Activated CD8-positive, alpha-beta T cell treated with anti-CD3 and anti-CD28 coated beads for 36 hours (primary cell): ENCODE data around the gene NOB1. TPM values are rescaled to one million over a fixed set of nuclear protein-coding genes. Genes with fewer than 3 reads are reported as not detected.

Experiments used
- ATAC-seq: fragments of 200-7000 bp; cut with Tn5 transposase; one replicate; pipeline ENCODE4 v1.10.0; 2021; ENCODE audit warnings: mild to moderate bottlenecking, moderate library complexity
- CTCF ChIA-PET: fragments of 350-600 bp; sonication (Branson Sonifier 250); formaldehyde crosslinking; loops from one replicate; lab custom pipeline; 2021; ENCODE audit warnings: antibody characterized with exemption; lab: Charles Lee
- POLR2A ChIA-PET: fragments of 350-600 bp; sonication (Branson Sonifier 250); formaldehyde crosslinking; loops from one replicate; lab custom pipeline; 2021; ENCODE audit warnings: antibody characterized with exemption; lab: Charles Lee
- DNase-seq: peaks from one replicate; pipeline ENCODE4 v3.0.0-alpha.2; 2020
- H3K27ac Mint-ChIP-seq: one replicate; pipeline ENCODE4 v1.8.0; 2021; ENCODE audit warnings: mild to moderate bottlenecking, mixed read lengths
- H3K27me3 Mint-ChIP-seq: one replicate; pipeline ENCODE4 v1.8.0; 2021; ENCODE audit warnings: mixed read lengths
- H3K36me3 Mint-ChIP-seq: one replicate; pipeline ENCODE4 v1.8.0; 2021; ENCODE audit warnings: low read depth, mixed read lengths
- H3K4me1 Mint-ChIP-seq: one replicate; pipeline ENCODE4 v1.8.0; 2021; ENCODE audit warnings: low read depth, mixed read lengths
- H3K4me3 Mint-ChIP-seq: one replicate; pipeline ENCODE4 v1.8.0; 2021; ENCODE audit warnings: mild to moderate bottlenecking, moderate library complexity, mixed read lengths
- H3K9me3 Mint-ChIP-seq: one replicate; pipeline ENCODE4 v1.8.0; 2021; ENCODE audit warnings: mixed read lengths
- CTCF ChIP-seq: fragments of 200-600 bp; IDR thresholded peaks from one replicate; pipeline ENCODE4 v1.8.0; 2022; ENCODE audit warnings: antibody characterized with exemption, mild to moderate bottlenecking
- intact Hi-C: fragments of 100-400 bp; cut with micrococcal nuclease; formaldehyde crosslinking; loops from one replicate; pipeline ENCODE4 v1.10.0; 2022
- total RNA-seq, 2 experiments: library from RNA; stranded (reverse); gene quantifications; one replicate each; pipeline ENCODE4 v1.2.3, GENCODE V29; 2021

NOB1 gene
- total RNA-seq, 2 experiments from 2014 or later, result 139 to 146 TPM

DNA sequence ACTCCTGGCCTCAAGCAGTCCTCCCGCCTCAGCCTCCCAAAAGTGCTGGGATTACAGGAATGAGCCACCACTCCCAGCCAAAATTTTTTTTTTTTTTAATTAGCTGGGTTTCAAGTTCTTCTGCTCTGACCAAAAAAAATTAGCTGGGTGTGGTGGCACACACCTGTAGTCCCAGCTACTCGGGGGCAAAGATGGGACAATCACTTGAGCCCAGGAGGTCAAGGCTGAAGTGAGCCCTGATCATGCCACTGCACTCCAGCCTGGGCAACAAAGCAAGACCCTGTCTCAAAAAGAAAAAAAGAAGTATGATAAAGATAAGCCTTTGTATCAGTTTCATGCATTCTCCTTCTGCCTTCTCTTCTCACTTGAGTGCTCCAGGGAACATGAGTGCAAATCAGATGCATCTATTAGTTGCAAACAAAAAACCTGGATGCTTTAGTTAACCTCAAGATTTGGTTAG is 30.3 kb downstream of the NOB1 start:
- intact Hi-C loops, result no loop called here
- POLR2A ChIA-PET, result interaction anchor here (0.6 to 1.6 kb wide), 3 partner anchors 17 to 30 kb away, joined by 3 to 9 read pairs (median 3); partner anchors contain the start of gene NOB1
- no peak overlapping the region for H3K4me3 Mint-ChIP-seq

GRCh38 chr16:69721441-69721957 is 33.2 kb downstream of the NOB1 start:
- Mint-ChIP-seq H3K4me3 (no peak overlapping the region), H3K9me3 (no peaks in the 10 kb centered on the region), H3K27ac (no peak overlapping the region), H3K36me3 (no peaks in the 10 kb centered on the region), H3K27me3 (no peaks in the 10 kb centered on the region), H3K4me1 (peaks cover 9% of the 10 kb centered on the region)
- ChIA-PET POLR2A (no interaction called here), CTCF (interaction anchor here (4.0 kb wide), 1 partner anchor 12 kb away, joined by 18 read pairs; no protein-coding TSS in a partner anchor)
- DNase-seq (no peak), ATAC-seq (no peak)
- TF ChIP-seq CTCF, result no peak
- intact Hi-C loops, result no loop called here

More for the DNA sequence above, 30.3 kb downstream of the NOB1 start:
- ATAC-seq (no peak), DNase-seq (no peak)
- no peaks in the 10 kb centered on the region for H3K36me3 Mint-ChIP-seq
- no peaks in the 10 kb centered on the region for H3K9me3 Mint-ChIP-seq
- CTCF ChIA-PET, result interaction anchor here (0.8 to 4.8 kb wide), 5 partner anchors 10 to 30 kb away, joined by 3 to 31 read pairs (median 11); partner anchors contain the start of gene NOB1
- TF ChIP-seq CTCF, result no peak
- no peak overlapping the region for H3K27ac Mint-ChIP-seq
- H3K4me1 Mint-ChIP-seq, result peaks cover 22% of the 10 kb centered on the region
- no peaks in the 10 kb centered on the region for H3K27me3 Mint-ChIP-seq

GRCh38 chr16:69720822-69721430 is 33.8 kb downstream of the NOB1 start:
- ATAC-seq, result no peak
- intact Hi-C loops, result no loop called here
- H3K27me3 Mint-ChIP-seq, result no peaks in the 10 kb centered on the region
- no peaks in the 10 kb centered on the region for H3K9me3 Mint-ChIP-seq
- no peaks in the 10 kb centered on the region for H3K36me3 Mint-ChIP-seq
- CTCF ChIA-PET, result interaction anchor here (4.0 kb wide), 1 partner anchor 11 kb away, joined by 18 read pairs; no protein-coding TSS in a partner anchor
- H3K4me3 Mint-ChIP-seq, result no peak overlapping the region
- peaks cover 6% of the 10 kb centered on the region for H3K4me1 Mint-ChIP-seq
- no peak for TF ChIP-seq CTCF
- H3K27ac Mint-ChIP-seq, result no peak overlapping the region
- no peak for DNase-seq
- POLR2A ChIA-PET, result no interaction called here

DNA sequence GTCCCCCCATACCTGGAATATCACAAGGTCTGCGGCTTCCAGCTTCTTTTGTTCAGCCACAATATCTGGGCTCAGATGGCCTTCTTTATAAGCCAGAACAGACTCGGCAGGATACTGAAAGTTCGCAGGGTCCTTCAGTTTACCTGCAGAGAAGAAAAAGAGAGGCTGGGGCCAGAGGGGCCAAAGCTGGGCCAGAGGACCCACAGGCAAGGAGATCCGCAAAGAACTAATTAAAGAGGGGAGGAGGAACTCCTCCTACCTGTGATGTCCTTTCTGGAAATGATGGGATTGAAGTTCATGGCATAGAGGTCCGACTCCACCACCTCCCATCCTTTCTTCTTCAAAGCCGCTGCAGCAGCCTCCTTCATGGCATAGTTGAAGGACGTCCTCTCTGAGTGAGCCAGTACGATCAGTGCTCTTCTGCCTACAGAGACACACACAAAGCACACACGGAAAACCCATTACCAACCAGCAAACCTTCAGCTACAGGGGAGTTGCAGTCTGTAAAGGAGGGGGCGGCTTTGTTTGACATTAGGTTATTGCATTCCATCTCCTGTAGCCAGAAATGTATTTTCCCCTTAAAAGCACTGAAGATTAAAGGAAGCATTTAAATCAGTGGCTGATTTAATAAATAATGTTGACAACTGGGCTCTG is 36.5 kb downstream of the NOB1 start:
- CTCF ChIA-PET, result interaction anchor here (1.4 kb wide), 1 partner anchor 36 kb away, joined by 3 read pairs; no protein-coding TSS in a partner anchor
- Mint-ChIP-seq H3K27me3 (no peaks in the 10 kb centered on the region), H3K9me3 (no peaks in the 10 kb centered on the region), H3K4me1 (no peaks in the 10 kb centered on the region), H3K36me3 (no peaks in the 10 kb centered on the region), H3K27ac (no peak overlapping the region), H3K4me3 (no peak overlapping the region)
- POLR2A ChIA-PET, result interaction anchor here (0.6 to 1.6 kb wide), 4 partner anchors 8 to 36 kb away, joined by 3 to 4 read pairs (median 3); partner anchors contain the start of gene NOB1
- no peak for TF ChIP-seq CTCF
- ATAC-seq, result no peak
- no peak for DNase-seq
- intact Hi-C loops, result no loop called here
